ENCODE results near the gene ZFP36. TPM values are rescaled to one million over a fixed set of nuclear protein-coding genes. Genes with fewer than 3 reads are reported as not detected.

The ZFP36 gene
- total and polyA plus RNA-seq, 2 donors (not counting 1 experiment from before 2014, with no cell fraction given) = 5.6 to 11.4 TPM

GRCh38 chr19:39413272-39413910 lies 6.7 kb downstream of the ZFP36 start:
- TF ChIP-seq EZH2 (IDR thresholded peaks at IDR 0.05; ENCODE audit: low read length, missing control alignments) (no peak), CTCF (conservative IDR thresholded peaks at IDR 0.05 in 1 of 2, IDR thresholded peaks at IDR 0.05 in 1 of 2; ENCODE audit: low read depth in 1 of 2, low read length in 2 of 2) (no peak)
- Histone ChIP-seq H3K36me3 (ENCODE audit: control insufficient read depth, insufficient read depth, low read length) (peaks cover 13% of the 10 kb centered on the region), H3K4me3 (replicated peaks in 1 of 4; ENCODE audit: control extremely low read depth in 1 of 4, insufficient read depth in 1 of 4, low read depth in 3 of 4, low read length in 4 of 4) (peak overlapping the region; percentile 81 to 98 (median 86)), H2AFZ (ENCODE audit: low read length) (no peak overlapping the region), H3K9me3 (ENCODE audit: control insufficient read depth, insufficient read depth, low read depth, low read length) (no peaks in the 10 kb centered on the region), H3K4me1 (ENCODE audit: control insufficient read depth, extremely low read depth, insufficient read depth, low read length) (peaks cover 15% of the 10 kb centered on the region), H4K20me1 (ENCODE audit: control insufficient read depth, extremely low read depth, insufficient read depth, low read length) (peaks cover 1% of the 10 kb centered on the region), H3K79me2 (ENCODE audit: control insufficient read depth, insufficient read depth, low read length) (peaks cover 32% of the 10 kb centered on the region), H3K9ac (ENCODE audit: insufficient read depth, low read length) (peak overlapping the region; percentile 74), H3K27ac (ENCODE audit: insufficient read depth, low read length) (peak overlapping the region; percentile 91), H3K4me2 (ENCODE audit: extremely low read depth, insufficient read depth, low read length) (peak overlapping the region; percentile 86), H3K27me3 (ENCODE audit: control insufficient read depth, insufficient read depth, low read length) (no peaks in the 10 kb centered on the region)
- peak; percentile 51 to 66 for DNase-seq (ENCODE audit: low read depth in 2 of 2)

GRCh38 chr19:39413911-39414608 lies 7.4 kb downstream of the ZFP36 start:
- no peaks in the 10 kb centered on the region for H4K20me1 ChIP-seq (ENCODE audit: control insufficient read depth, extremely low read depth, insufficient read depth, low read length)
- H3K9ac ChIP-seq (ENCODE audit: insufficient read depth, low read length) = peak overlapping the region; percentile 74
- peak in 1 of 2 donors; percentile 40 for DNase-seq (ENCODE audit: low read depth in 2 of 2)
- H3K36me3 ChIP-seq (ENCODE audit: control insufficient read depth, insufficient read depth, low read length) = peaks cover 12% of the 10 kb centered on the region
- no peaks in the 10 kb centered on the region for H3K27me3 ChIP-seq (ENCODE audit: control insufficient read depth, insufficient read depth, low read length)
- H3K27ac ChIP-seq (ENCODE audit: insufficient read depth, low read length) = peak overlapping the region; percentile 61
- no peak overlapping the region for H2AFZ ChIP-seq (ENCODE audit: low read length)
- H3K4me3 ChIP-seq (replicated peaks in 1 of 4; ENCODE audit: control extremely low read depth in 1 of 4, insufficient read depth in 1 of 4, low read depth in 3 of 4, low read length in 4 of 4) = peak overlapping the region; percentile 71 to 98 (median 84)
- H3K9me3 ChIP-seq (ENCODE audit: control insufficient read depth, insufficient read depth, low read depth, low read length) = no peaks in the 10 kb centered on the region
- peak overlapping the region; percentile 86 for H3K4me2 ChIP-seq (ENCODE audit: extremely low read depth, insufficient read depth, low read length)
- TF ChIP-seq CTCF (conservative IDR thresholded peaks at IDR 0.05 in 1 of 2, IDR thresholded peaks at IDR 0.05 in 1 of 2; ENCODE audit: low read depth in 1 of 2, low read length in 2 of 2) = peak; percentile 17 to 20
- TF ChIP-seq EZH2 (IDR thresholded peaks at IDR 0.05; ENCODE audit: low read length, missing control alignments) = no peak
- H3K79me2 ChIP-seq (ENCODE audit: control insufficient read depth, insufficient read depth, low read length) = peaks cover 25% of the 10 kb centered on the region
- H3K4me1 ChIP-seq (ENCODE audit: control insufficient read depth, extremely low read depth, insufficient read depth, low read length) = peaks cover 15% of the 10 kb centered on the region

Data from fibroblast of lung (primary cell).